Activated CD8-positive, alpha-beta memory T cell treated with anti-CD3 and anti-CD28 coated beads, Interleukin-2, amount 10 ng/mL, durations not matched to agents 7 days and 5 days (primary cell): ENCODE results near the gene DND1. TPM values are rescaled to one million over a fixed set of nuclear protein-coding genes. Genes with fewer than 3 reads are reported as not detected.
"Not testable (repeated sequence)": the region's sequence is repeated elsewhere in the genome, so short reads cannot be mapped to it uniquely, and the experiment has no call there.

ENCODE experiments used
- ATAC-seq: fragments of 150-1000 bp; cut with Tn5 transposase; one replicate; pipeline ENCODE4 v1.10.0; 2021; ENCODE audit warnings: moderate library complexity
- CTCF ChIA-PET: fragments of 350-600 bp; sonication (Branson Sonifier 250); formaldehyde crosslinking; loops from one replicate; lab custom pipeline; 2021; ENCODE audit warnings: antibody characterized with exemption; lab: Charles Lee
- DNase-seq: peaks from one replicate; pipeline ENCODE4 v3.0.0-alpha.2; 2020
- H3K27ac Mint-ChIP-seq: one replicate; pipeline ENCODE4 v1.8.0; 2021; ENCODE audit warnings: mild to moderate bottlenecking, mixed read lengths
- H3K27me3 Mint-ChIP-seq: one replicate; pipeline ENCODE4 v1.8.0; 2021; ENCODE audit warnings: mixed read lengths
- H3K36me3 Mint-ChIP-seq: one replicate; pipeline ENCODE4 v1.8.0; 2021; ENCODE audit warnings: mild to moderate bottlenecking, mixed read lengths
- H3K4me1 Mint-ChIP-seq: one replicate; pipeline ENCODE4 v1.8.0; 2021; ENCODE audit warnings: mixed read lengths
- H3K4me3 Mint-ChIP-seq: one replicate; pipeline ENCODE4 v1.8.0; 2021; ENCODE audit warnings: mild to moderate bottlenecking, moderate library complexity, mixed read lengths
- H3K9me3 Mint-ChIP-seq: one replicate; pipeline ENCODE4 v1.8.0; 2022; ENCODE audit warnings: low read depth, mixed read lengths
- total RNA-seq, 2 experiments: library from RNA; stranded (reverse); gene quantifications; one replicate each; pipeline ENCODE4 v1.2.3, GENCODE V29; 2021

The DND1 gene
- total RNA-seq, 2 experiments from 2014 or later, result 2.8 to 2.9 TPM

GRCh38 chr5:140634103-140634502, 39.3 kb downstream of the DND1 start:
- H3K9me3 Mint-ChIP-seq, result no peaks in the 10 kb centered on the region
- DNase-seq (no peak), ATAC-seq (no peak)
- peaks cover 1% of the 10 kb centered on the region for H3K36me3 Mint-ChIP-seq
- CTCF ChIA-PET, result interaction anchor here (1.1 to 5.6 kb wide), 15 partner anchors 13 to 287 kb away, joined by 3 to 34 read pairs (median 7); partner anchors contain the start of genes EIF4EBP3, HARS1, HARS2 and HBEGF
- H3K27ac Mint-ChIP-seq, result no peak overlapping the region
- H3K4me1 Mint-ChIP-seq, result peaks cover 45% of the 10 kb centered on the region
- H3K4me3 Mint-ChIP-seq, result no peak overlapping the region
- H3K27me3 Mint-ChIP-seq, result peaks cover 27% of the 10 kb centered on the region

GRCh38 chr5:140633501-140633900, 39.9 kb downstream of the DND1 start:
- H3K27ac Mint-ChIP-seq, result no peak overlapping the region
- CTCF ChIA-PET, result interaction anchor here (1.1 to 5.6 kb wide), 5 partner anchors 8 to 270 kb away, joined by 3 to 34 read pairs (median 5); no protein-coding TSS in a partner anchor

GRCh38 chr5:140633021-140633471, 40.3 kb downstream of the DND1 start, which contains the start of gene CD14:
CD14 (minus strand) TSS chr5:140633175; CDS start chr5:140633071, 104 bp downstream.
- ATAC-seq, result peak; percentile 6
- H3K27ac Mint-ChIP-seq, result no peak within 1 kb of the TSS
- H3K4me3 Mint-ChIP-seq, result peak within 1 kb of the TSS; percentile 76
- DNase-seq, result no peak
- H3K9me3 Mint-ChIP-seq, result peaks cover 1% of the 10 kb centered on the region
- H3K27me3 Mint-ChIP-seq, result peaks cover 27% of the 10 kb centered on the region
- CTCF ChIA-PET, result interaction anchor here (0.8 to 1.6 kb wide), 10 partner anchors 9 to 270 kb away, joined by 3 to 7 read pairs (median 4); no protein-coding TSS in a partner anchor
- H3K4me1 Mint-ChIP-seq, result peaks cover 36% of the 10 kb centered on the region
- peaks cover 1% of the 10 kb centered on the region for H3K36me3 Mint-ChIP-seq

More at GRCh38 chr5:140633501-140633900, 39.9 kb downstream of the DND1 start:
- H3K9me3 Mint-ChIP-seq, result no peaks in the 10 kb centered on the region
- peaks cover 39% of the 10 kb centered on the region for H3K4me1 Mint-ChIP-seq
- ATAC-seq (no peak), DNase-seq (no peak)
- peak overlapping the region; percentile 76 for H3K4me3 Mint-ChIP-seq
- H3K36me3 Mint-ChIP-seq, result no peaks in the 10 kb centered on the region
- peaks cover 27% of the 10 kb centered on the region for H3K27me3 Mint-ChIP-seq

- Mint-ChIP-seq H3K27ac (no peak overlapping the region), H3K4me3 (peak overlapping the region; percentile 76), H3K9me3 (peaks cover 2% of the 10 kb centered on the region), H3K4me1 (peaks cover 35% of the 10 kb centered on the region), H3K36me3 (peaks cover 2% of the 10 kb centered on the region), H3K27me3 (peaks cover 27% of the 10 kb centered on the region)
- ATAC-seq, result peak; percentile 85
- CTCF ChIA-PET, result interaction anchor here (0.6 to 1.6 kb wide), 10 partner anchors 9 to 269 kb away, joined by 3 to 7 read pairs (median 4); no protein-coding TSS in a partner anchor
- peak; percentile 63 for DNase-seq
Measured at GRCh38 chr5:140632366-140633020, 40.9 kb downstream of the DND1 start.

GRCh38 chr5:140631831-140632365, 41.5 kb downstream of the DND1 start:
- peaks cover 2% of the 10 kb centered on the region for H3K36me3 Mint-ChIP-seq
- peaks cover 33% of the 10 kb centered on the region for H3K4me1 Mint-ChIP-seq
- CTCF ChIA-PET, result interaction anchor here (0.6 to 1.4 kb wide), 5 partner anchors 57 to 259 kb away, joined by 3 to 5 read pairs (median 4); no protein-coding TSS in a partner anchor
- H3K4me3 Mint-ChIP-seq, result peak overlapping the region; percentile 76
- DNase-seq (no peak), ATAC-seq (peak; percentile 47)
- H3K9me3 Mint-ChIP-seq, result peaks cover 2% of the 10 kb centered on the region
- peaks cover 30% of the 10 kb centered on the region for H3K27me3 Mint-ChIP-seq
- no peak overlapping the region for H3K27ac Mint-ChIP-seq

GRCh38 chr5:140631036-140631417, 42.3 kb downstream of the DND1 start:
- CTCF ChIA-PET, result interaction anchor here (1.3 kb wide), 1 partner anchor 258 kb away, joined by 5 read pairs; no protein-coding TSS in a partner anchor
- H3K9me3 Mint-ChIP-seq, result peaks cover 2% of the 10 kb centered on the region
- peaks cover 2% of the 10 kb centered on the region for H3K36me3 Mint-ChIP-seq

GRCh38 chr5:140630292-140631035, 42.9 kb downstream of the DND1 start:
- DNase-seq (no peak), ATAC-seq (no peak)
- Mint-ChIP-seq H3K4me1 (peaks cover 30% of the 10 kb centered on the region), H3K27me3 (peaks cover 34% of the 10 kb centered on the region), H3K4me3 (no peak overlapping the region), H3K36me3 (peaks cover 2% of the 10 kb centered on the region), H3K27ac (no peak overlapping the region), H3K9me3 (peaks cover 2% of the 10 kb centered on the region)
- CTCF ChIA-PET, result interaction anchor here (1.3 kb wide), 1 partner anchor 257 kb away, joined by 5 read pairs; no protein-coding TSS in a partner anchor

More at GRCh38 chr5:140631036-140631417, 42.3 kb downstream of the DND1 start:
- DNase-seq, result no peak
- ATAC-seq, result no peak
- H3K4me1 Mint-ChIP-seq, result peaks cover 32% of the 10 kb centered on the region
- no peak overlapping the region for H3K4me3 Mint-ChIP-seq
- no peak overlapping the region for H3K27ac Mint-ChIP-seq
- H3K27me3 Mint-ChIP-seq, result peaks cover 34% of the 10 kb centered on the region

DNA sequence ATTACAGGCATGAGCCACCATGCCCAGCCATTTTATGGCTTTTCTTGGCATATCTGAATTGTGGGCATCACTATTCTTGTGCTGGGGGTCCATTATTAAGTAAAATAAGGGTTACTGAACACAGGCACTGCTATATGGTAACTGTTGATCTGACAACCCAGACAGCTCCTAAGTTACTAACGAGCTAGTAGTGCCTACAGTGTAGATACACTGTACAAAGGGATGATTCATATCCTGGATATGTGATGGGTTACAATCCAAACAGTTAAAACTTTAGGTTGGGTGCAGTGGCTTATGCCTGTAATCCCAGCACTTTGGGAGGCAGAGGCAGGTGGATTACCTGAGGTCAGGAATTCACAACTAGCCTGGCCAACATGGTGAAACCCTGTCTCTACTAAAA, 44.7 kb downstream of the DND1 start:
- peaks cover 19% of the 10 kb centered on the region for H3K4me1 Mint-ChIP-seq
- CTCF ChIA-PET, result interaction anchor here (1.0 to 1.1 kb wide), 2 partner anchors 10 to 256 kb away, joined by 3 read pairs; no protein-coding TSS in a partner anchor
- peaks cover 35% of the 10 kb centered on the region for H3K27me3 Mint-ChIP-seq
- H3K36me3 Mint-ChIP-seq, result peaks cover 2% of the 10 kb centered on the region
- H3K27ac Mint-ChIP-seq, result no peak overlapping the region
- H3K4me3 Mint-ChIP-seq, result no peak overlapping the region
- DNase-seq (no peak), ATAC-seq (no peak)
- peaks cover 2% of the 10 kb centered on the region for H3K9me3 Mint-ChIP-seq

DNA sequence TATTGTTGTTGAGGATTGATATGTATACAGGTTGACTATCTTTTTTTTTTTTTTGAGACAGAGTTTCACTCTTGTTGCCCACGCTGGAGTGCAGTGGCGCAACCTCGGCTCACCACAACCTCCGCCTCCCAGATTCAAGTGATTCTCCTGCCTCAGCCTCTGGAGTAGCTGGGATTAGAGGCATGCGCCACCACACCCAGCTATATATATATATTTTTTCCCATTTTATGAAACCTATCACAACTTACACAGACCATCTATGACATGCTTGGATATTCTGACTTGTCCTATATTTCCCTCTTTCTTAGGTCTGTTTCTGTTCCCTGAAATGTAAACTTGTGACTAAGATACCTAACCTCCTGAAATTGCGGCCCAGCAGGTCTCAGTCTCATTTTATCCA, 45.4 kb downstream of the DND1 start:
- DNase-seq (no peak), ATAC-seq (no peak)
- H3K36me3 Mint-ChIP-seq, result peaks cover 2% of the 10 kb centered on the region
- H3K4me3 Mint-ChIP-seq, result no peak overlapping the region
- peaks cover 30% of the 10 kb centered on the region for H3K27me3 Mint-ChIP-seq
- H3K4me1 Mint-ChIP-seq, result peaks cover 14% of the 10 kb centered on the region
- H3K9me3 Mint-ChIP-seq, result peaks cover 2% of the 10 kb centered on the region
- H3K27ac Mint-ChIP-seq, result no peak overlapping the region
- CTCF ChIA-PET, result interaction anchor here (1.1 to 1.3 kb wide), 3 partner anchors 9 to 265 kb away, joined by 3 to 5 read pairs (median 3); partner anchors contain the start of gene TMCO6

DNA sequence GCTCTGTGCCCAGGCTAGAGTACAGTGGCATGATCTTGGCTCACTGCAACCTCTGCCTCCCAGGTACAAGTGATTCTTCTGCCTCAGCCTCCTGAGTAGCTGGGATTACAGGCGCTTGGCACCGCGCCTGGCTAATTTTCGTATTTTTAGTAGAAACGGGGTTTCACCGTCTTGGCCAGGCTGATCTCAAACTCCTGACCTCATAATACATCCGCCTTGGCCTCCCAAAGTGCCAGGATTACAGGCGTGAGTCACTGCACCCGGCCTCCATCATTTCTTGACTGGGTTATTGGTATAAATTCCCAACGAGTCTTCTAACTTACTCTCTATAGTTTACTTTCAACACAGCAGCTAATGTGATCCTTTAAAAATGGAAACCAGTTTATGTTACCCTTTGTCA, 48.5 kb downstream of the DND1 start:
- ATAC-seq, H3K9me3 Mint-ChIP-seq, H3K36me3 Mint-ChIP-seq, H3K27ac Mint-ChIP-seq, H3K4me3 Mint-ChIP-seq, DNase-seq, H3K4me1 Mint-ChIP-seq, CTCF ChIA-PET: not testable (repeated sequence)
- H3K27me3 Mint-ChIP-seq, result peaks cover 26% of the 10 kb centered on the region

DNA sequence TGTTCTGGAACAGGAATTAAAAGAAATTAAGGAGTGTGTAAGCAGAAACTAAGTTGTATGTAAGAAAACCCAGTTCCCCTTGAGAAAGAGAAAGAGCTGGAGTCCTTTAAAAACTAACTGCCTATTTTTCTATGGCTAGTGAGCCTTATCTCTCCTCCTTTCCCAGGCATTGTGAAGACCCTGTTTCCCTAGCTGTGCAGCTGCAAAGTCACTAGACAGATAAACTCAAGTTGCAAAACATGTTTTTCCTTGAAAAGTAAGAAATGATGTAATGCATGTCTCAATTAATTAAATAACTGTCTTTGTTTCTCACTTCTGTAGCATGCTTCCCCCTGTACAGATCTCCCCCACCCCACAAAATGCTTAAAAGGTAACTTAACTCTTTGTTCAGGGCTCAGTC, 50.3 kb downstream of the DND1 start:
- ATAC-seq, H3K4me1 Mint-ChIP-seq, H3K9me3 Mint-ChIP-seq, H3K4me3 Mint-ChIP-seq, H3K27ac Mint-ChIP-seq, DNase-seq, H3K36me3 Mint-ChIP-seq: not testable (repeated sequence)
- peaks cover 39% of the 10 kb centered on the region for H3K27me3 Mint-ChIP-seq
- CTCF ChIA-PET, result interaction anchor here (1.1 kb wide), 1 partner anchor 12 kb away, joined by 3 read pairs; no protein-coding TSS in a partner anchor

DNA sequence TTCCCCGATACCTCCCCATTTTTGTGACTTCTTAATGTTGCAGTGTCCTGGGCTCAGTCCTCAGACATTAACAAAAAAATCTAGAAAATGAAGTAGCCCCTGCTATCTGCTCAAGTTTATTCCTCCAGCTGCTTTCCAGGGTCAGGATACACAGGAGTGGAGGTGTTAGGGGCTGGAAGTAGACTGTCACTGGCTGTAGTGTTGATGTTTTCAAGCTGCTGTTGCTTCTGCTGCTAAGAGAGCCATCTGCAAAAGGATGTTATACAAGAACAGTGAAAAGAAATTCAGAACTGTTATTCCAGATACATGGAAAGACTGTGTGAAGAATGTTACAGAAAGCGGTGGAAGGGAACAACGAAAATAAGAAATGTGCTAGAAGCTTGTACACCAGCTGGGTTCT, 51.1 kb downstream of the DND1 start:
- H3K4me3 Mint-ChIP-seq, result no peak overlapping the region
- H3K4me1 Mint-ChIP-seq, result no peaks in the 10 kb centered on the region
- peaks cover 43% of the 10 kb centered on the region for H3K27me3 Mint-ChIP-seq
- DNase-seq (no peak), ATAC-seq (no peak)
- H3K27ac Mint-ChIP-seq, result no peak overlapping the region
- H3K36me3 Mint-ChIP-seq, result no peaks in the 10 kb centered on the region
- CTCF ChIA-PET, result interaction anchor here (0.7 to 1.1 kb wide), 2 partner anchors 13 to 259 kb away, joined by 3 read pairs; no protein-coding TSS in a partner anchor
- H3K9me3 Mint-ChIP-seq, result no peaks in the 10 kb centered on the region
